KMS-11 (cell line): ENCODE results near the gene TRIM66.

Experiments
- H2AFZ ChIP-seq: fragments of 200-600 bp; sonication (generic); 2 replicates; pipeline ENCODE4 v1.6.1; 2016; ENCODE audit warnings: antibody characterized with exemption, mixed run types, low read depth
- H3K27ac ChIP-seq: fragments of 200-600 bp; sonication (generic); 2 replicates; pipeline ENCODE4 v1.6.1; 2016; ENCODE audit warnings: mild to moderate bottlenecking, mixed run types
- H3K27me3 ChIP-seq: fragments of 200-600 bp; sonication (generic); 2 replicates; pipeline ENCODE4 v1.6.1; 2017; ENCODE audit warnings: mild to moderate bottlenecking, low read depth, mixed run types, moderate library complexity; ENCODE audit not compliant: insufficient read depth
- H3K36me3 ChIP-seq: fragments of 200-600 bp; sonication (generic); 2 replicates; pipeline ENCODE4 v1.6.1; 2017; ENCODE audit warnings: mild to moderate bottlenecking, mixed run types; ENCODE audit not compliant: insufficient read depth
- H3K4me1 ChIP-seq: fragments of 200-600 bp; sonication (generic); 2 replicates; pipeline ENCODE4 v1.6.1; 2016; ENCODE audit warnings: mild to moderate bottlenecking, low read depth, mixed run types; ENCODE audit not compliant: poor library complexity, severe bottlenecking
- H3K4me2 ChIP-seq: fragments of 200-600 bp; sonication (generic); 2 replicates; pipeline ENCODE4 v1.7.0; 2016; ENCODE audit warnings: mild to moderate bottlenecking, mixed run types
- H3K4me3 ChIP-seq: fragments of 200-600 bp; sonication (generic); IDR thresholded peaks from 2 replicates; pipeline ENCODE4 v1.6.1; 2017; ENCODE audit warnings: low read depth, low read length, mixed read lengths; ENCODE audit not compliant: insufficient read depth
- H3K79me2 ChIP-seq: fragments of 200-600 bp; sonication (generic); 2 replicates; pipeline ENCODE4 v1.6.1; 2016; ENCODE audit warnings: low read depth, mixed run types; ENCODE audit not compliant: insufficient read depth
- H3K9ac ChIP-seq: fragments of 200-600 bp; sonication (generic); 2 replicates; pipeline ENCODE4 v1.6.1; 2016; ENCODE audit warnings: mild to moderate bottlenecking, mixed run types
- H4K20me1 ChIP-seq: fragments of 200-600 bp; sonication (generic); 2 replicates; pipeline ENCODE4 v1.6.1; 2016; ENCODE audit warnings: mild to moderate bottlenecking, mixed run types; ENCODE audit not compliant: insufficient read depth
- CTCF ChIP-seq: fragments of 200-600 bp; sonication (generic); conservative IDR thresholded peaks from 2 replicates; pipeline ENCODE4 v1.6.1; 2017; ENCODE audit warnings: low read depth, mild to moderate bottlenecking, antibody characterized with exemption, low read length, moderate library complexity, mixed read lengths

Gene TRIM66

GRCh38 chr11:8682303-8683114, at the start of gene TRIM66, which contains the start of gene RPL27A:
Gene TRIM66, minus strand, starts transcription at chr11:8682665. Its CDS starts 10,391 bp downstream, at chr11:8672274.
Gene RPL27A, plus strand, starts transcription at chr11:8682792. Its CDS starts 22 bp downstream, at chr11:8682814.
- no peak for TF ChIP-seq CTCF
- Histone ChIP-seq H2AFZ (peak within 1 kb of the TSS; percentile 66), H3K4me2 (peak within 1 kb of the TSS; percentile 94), H3K4me3 (no peak within 1 kb of the TSS), H3K27ac (peak within 1 kb of the TSS; percentile 89), H3K27me3 (no peaks in the 10 kb centered on the region), H3K4me1 (peaks cover 38% of the 10 kb centered on the region), H3K9ac (peak within 1 kb of the TSS; percentile 98), H3K36me3 (peaks cover 21% of the 10 kb centered on the region; the same call in 1 of the 2 replicates), H3K79me2 (peaks cover 41% of the 10 kb centered on the region), H4K20me1 (no peaks in the 10 kb centered on the region)

GRCh38 chr11:8731647-8732323, 49.3 kb upstream of the TRIM66 start:
- Histone ChIP-seq H3K27me3 (no peaks in the 10 kb centered on the region), H3K9ac (no peak overlapping the region), H3K4me2 (no peak overlapping the region), H2AFZ (no peak overlapping the region), H4K20me1 (no peaks in the 10 kb centered on the region), H3K79me2 (no peaks in the 10 kb centered on the region), H3K4me1 (no peaks in the 10 kb centered on the region), H3K27ac (no peak overlapping the region), H3K4me3 (no peak overlapping the region), H3K36me3 (no peaks in the 10 kb centered on the region)
- TF ChIP-seq CTCF, result no peak

- Histone ChIP-seq H4K20me1 (no peaks in the 10 kb centered on the region), H3K4me2 (no peak overlapping the region), H3K36me3 (no peaks in the 10 kb centered on the region), H2AFZ (no peak overlapping the region), H3K9ac (no peak overlapping the region), H3K4me3 (no peak overlapping the region), H3K79me2 (no peaks in the 10 kb centered on the region), H3K27ac (no peak overlapping the region), H3K27me3 (no peaks in the 10 kb centered on the region), H3K4me1 (no peaks in the 10 kb centered on the region)
- TF ChIP-seq CTCF, result no peak
Observed at GRCh38 chr11:8730697-8731020, 48.2 kb upstream of the TRIM66 start.

GRCh38 chr11:8729837-8730696, 47.6 kb upstream of the TRIM66 start:
- H3K4me1 ChIP-seq, result no peaks in the 10 kb centered on the region
- H3K4me3 ChIP-seq, result no peak overlapping the region
- H3K36me3 ChIP-seq, result no peaks in the 10 kb centered on the region
- H2AFZ ChIP-seq, result no peak overlapping the region
- TF ChIP-seq CTCF, result no peak
- H3K9ac ChIP-seq, result no peak overlapping the region
- H3K27me3 ChIP-seq, result no peaks in the 10 kb centered on the region
- H4K20me1 ChIP-seq, result no peaks in the 10 kb centered on the region
- H3K27ac ChIP-seq, result no peak overlapping the region
- H3K4me2 ChIP-seq, result no peak overlapping the region
- no peaks in the 10 kb centered on the region for H3K79me2 ChIP-seq
